ENCODE data around the gene HNF1B. TPM values are rescaled to one million over a fixed set of nuclear protein-coding genes. Genes with fewer than 3 reads are reported as not detected.

HNF1B gene
- total RNA-seq, 2 experiments from 2014 or later: not detected

- ChIA-PET POLR2A (no interaction called here), CTCF (ENCODE audit: unreplicated experiment) (no interaction called here)
Observed at GRCh38 chr17:37766971-37767370, 22.1 kb upstream of the HNF1B start.

DNA sequence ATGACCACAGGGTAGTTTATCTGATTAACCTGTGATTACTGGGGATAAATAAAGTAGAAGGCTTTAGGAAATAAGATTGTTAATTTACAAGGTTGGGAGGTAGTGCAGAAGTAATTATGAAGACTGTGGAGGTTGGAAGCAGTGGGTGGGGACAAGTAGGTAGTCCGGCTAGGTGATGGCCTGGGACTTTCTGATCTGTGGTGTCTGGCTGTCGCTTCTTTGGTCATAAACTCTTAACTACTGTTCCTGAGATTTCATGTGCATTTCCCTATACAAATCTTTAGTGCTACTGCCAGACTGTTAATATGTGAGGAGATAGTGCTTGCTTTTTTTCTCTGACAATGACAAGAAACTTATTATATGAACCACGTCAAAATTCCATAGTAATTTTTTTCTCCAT is 19.5 kb upstream of the HNF1B start:
- BruUV-seq (replicated peaks): no TSS peak
- POLR2A ChIA-PET: no interaction called here

More at GRCh38 chr17:37766971-37767370, 22.1 kb upstream of the HNF1B start:
- H3K27ac ChIP-seq (ENCODE audit: low read depth, low read length, poor library complexity, severe bottlenecking): no peak overlapping the region
- H4K20me1 ChIP-seq (ENCODE audit: insufficient read depth, low read length): no peaks in the 10 kb centered on the region
- H3K9me3 ChIP-seq (ENCODE audit: low read length): no peaks in the 10 kb centered on the region
- no peaks in the 10 kb centered on the region for H3K36me3 ChIP-seq (ENCODE audit: insufficient read depth, low read length)
- intact Hi-C loops (cut with micrococcal nuclease; ENCODE audit: unreplicated experiment): no loop called here
- no peak overlapping the region for H2AFZ ChIP-seq (ENCODE audit: low read length)
- H3K9me2 ChIP-seq (ENCODE audit: insufficient read depth, low read length): no peaks in the 10 kb centered on the region
- no peak overlapping the region for H3K4me2 ChIP-seq (ENCODE audit: low read length)
- BruUV-seq (replicated peaks): no TSS peak
- H3K4me3 ChIP-seq (ENCODE audit: low read depth, low read length, poor library complexity, severe bottlenecking): no peak overlapping the region
- H3K4me1 ChIP-seq (ENCODE audit: insufficient read depth, low read length, poor library complexity, severe bottlenecking): no peaks in the 10 kb centered on the region
- no peak for DNase-seq (ENCODE audit: low spot score)
- H3K79me2 ChIP-seq (ENCODE audit: insufficient read depth, low read depth, low read length): no peaks in the 10 kb centered on the region
- TF ChIP-seq EZH2phosphoT487 (IDR thresholded peaks at IDR 0.05; ENCODE audit: borderline replicate concordance, low read depth, low read length) (no peak), CTCF (conservative IDR thresholded peaks at IDR 0.05; ENCODE audit: low read length) (no peak)

GRCh38 chr17:37762666-37763065 is 17.8 kb upstream of the HNF1B start:
- H3K36me3 ChIP-seq (ENCODE audit: insufficient read depth, low read length): no peaks in the 10 kb centered on the region

More for the DNA sequence above, 19.5 kb upstream of the HNF1B start:
- CTCF ChIA-PET (ENCODE audit: unreplicated experiment): no interaction called here
- DNase-seq (ENCODE audit: low spot score): no peak
- no peaks in the 10 kb centered on the region for H4K20me1 ChIP-seq (ENCODE audit: insufficient read depth, low read length)
- TF ChIP-seq EZH2phosphoT487 (IDR thresholded peaks at IDR 0.05; ENCODE audit: borderline replicate concordance, low read depth, low read length) (no peak), CTCF (conservative IDR thresholded peaks at IDR 0.05; ENCODE audit: low read length) (no peak)
- H3K79me2 ChIP-seq (ENCODE audit: insufficient read depth, low read depth, low read length): no peaks in the 10 kb centered on the region
- H2AFZ ChIP-seq (ENCODE audit: low read length): no peak overlapping the region
- H3K9me2 ChIP-seq (ENCODE audit: insufficient read depth, low read length): no peaks in the 10 kb centered on the region
- no peaks in the 10 kb centered on the region for H3K36me3 ChIP-seq (ENCODE audit: insufficient read depth, low read length)
- no peaks in the 10 kb centered on the region for H3K4me1 ChIP-seq (ENCODE audit: insufficient read depth, low read length, poor library complexity, severe bottlenecking)
- H3K4me2 ChIP-seq (ENCODE audit: low read length): no peak overlapping the region
- intact Hi-C loops (cut with micrococcal nuclease; ENCODE audit: unreplicated experiment): no loop called here
- no peak overlapping the region for H3K4me3 ChIP-seq (ENCODE audit: low read depth, low read length, poor library complexity, severe bottlenecking)
- no peak overlapping the region for H3K27ac ChIP-seq (ENCODE audit: low read depth, low read length, poor library complexity, severe bottlenecking)
- H3K9me3 ChIP-seq (ENCODE audit: low read length): no peaks in the 10 kb centered on the region

More at GRCh38 chr17:37762666-37763065, 17.8 kb upstream of the HNF1B start:
- CTCF ChIA-PET (ENCODE audit: unreplicated experiment): no interaction called here
- intact Hi-C loops (cut with micrococcal nuclease; ENCODE audit: unreplicated experiment): no loop called here
- Histone ChIP-seq H3K9me2 (ENCODE audit: insufficient read depth, low read length) (no peaks in the 10 kb centered on the region), H2AFZ (ENCODE audit: low read length) (no peak overlapping the region), H3K79me2 (ENCODE audit: insufficient read depth, low read depth, low read length) (no peaks in the 10 kb centered on the region), H3K9me3 (ENCODE audit: low read length) (no peaks in the 10 kb centered on the region), H4K20me1 (ENCODE audit: insufficient read depth, low read length) (no peaks in the 10 kb centered on the region), H3K4me2 (ENCODE audit: low read length) (no peak overlapping the region), H3K27ac (ENCODE audit: low read depth, low read length, poor library complexity, severe bottlenecking) (no peak overlapping the region), H3K4me3 (ENCODE audit: low read depth, low read length, poor library complexity, severe bottlenecking) (no peak overlapping the region), H3K4me1 (ENCODE audit: insufficient read depth, low read length, poor library complexity, severe bottlenecking) (no peaks in the 10 kb centered on the region)
- no peak for DNase-seq (ENCODE audit: low spot score)
- no TSS peak for BruUV-seq (replicated peaks)
- TF ChIP-seq CTCF (conservative IDR thresholded peaks at IDR 0.05; ENCODE audit: low read length): no peak
- no peak for TF ChIP-seq EZH2phosphoT487 (IDR thresholded peaks at IDR 0.05; ENCODE audit: borderline replicate concordance, low read depth, low read length)
- POLR2A ChIA-PET: no interaction called here
